H1 (cell line): ENCODE data around the gene GATD1. TPM values are rescaled to one million over a fixed set of nuclear protein-coding genes. Genes with fewer than 3 reads are reported as not detected.

Experiments
- ATF3 ChIP-seq: IDR thresholded peaks from 2 replicates; pipeline ENCODE4 v1.6.1; 2011; ENCODE audit warnings: low read depth, mild to moderate bottlenecking, low read length; ENCODE audit not compliant: insufficient read depth
- BCL11A ChIP-seq, 2 experiments: IDR thresholded peaks; one replicate each; pipeline ENCODE4 v1.6.1; 2011; ENCODE audit warnings: low read depth in 2 of 2, low read length in 2 of 2, mild to moderate bottlenecking in 2 of 2
- CBX8 ChIP-seq: fragments of 300-800, 300-1000 bp; sonication (generic); IDR thresholded peaks from 2 replicates; pipeline ENCODE4 v1.7.1; 2016; ENCODE audit warnings: low read depth, low read length, borderline replicate concordance
- CEBPB ChIP-seq: IDR thresholded peaks from 2 replicates; pipeline ENCODE4 v1.6.1; 2012; ENCODE audit warnings: low read depth, low read length
- CHD1 ChIP-seq: IDR thresholded peaks from 2 replicates; pipeline ENCODE4 v1.6.1; 2012; ENCODE audit warnings: low read depth, low read length, improper control_type of control experiment
- CHD2 ChIP-seq: IDR thresholded peaks from 2 replicates; pipeline ENCODE4 v1.6.1; 2012; ENCODE audit warnings: low read length, improper control_type of control experiment
- E2F6 ChIP-seq: IDR thresholded peaks from 2 replicates; pipeline ENCODE4 v1.6.1; 2012; ENCODE audit warnings: inconsistent platforms
- EZH2 ChIP-seq: fragments of 200-600 bp; sonication (generic); IDR thresholded peaks from 2 replicates; pipeline ENCODE4 v1.7.1; 2012; ENCODE audit warnings: low read depth, mild to moderate bottlenecking, moderate library complexity, low read length, inconsistent platforms; ENCODE audit not compliant: severe bottlenecking
- JUND ChIP-seq: IDR thresholded peaks from 2 replicates; pipeline ENCODE4 v1.6.1; 2011; ENCODE audit warnings: mild to moderate bottlenecking, improper control_type of control experiment, low read length
- KDM5A ChIP-seq: fragments of 200-600 bp; IDR thresholded peaks from 2 replicates; pipeline ENCODE4 v1.7.1; 2012; ENCODE audit warnings: mild to moderate bottlenecking, low read length, inconsistent platforms, mixed read lengths
- MAFK ChIP-seq: IDR thresholded peaks from 2 replicates; pipeline ENCODE4 v1.6.1; 2012; ENCODE audit warnings: low read depth, mild to moderate bottlenecking, improper control_type of control experiment, low read length
- NANOG ChIP-seq: IDR thresholded peaks from 2 replicates; pipeline ENCODE4 v1.6.1; 2011; ENCODE audit warnings: low read length, low read depth, mild to moderate bottlenecking, inconsistent platforms; ENCODE audit not compliant: insufficient read depth, poor library complexity, severe bottlenecking
- PHF8 ChIP-seq: fragments of 200-600 bp; sonication (generic); conservative IDR thresholded peaks from 2 replicates; pipeline ENCODE4 v1.7.1; 2012; ENCODE audit warnings: low read depth, mild to moderate bottlenecking, inconsistent platforms, low read length, moderate library complexity
- POLR2A ChIP-seq, 2 experiments: IDR thresholded peaks; 1 replicate in 1 of 2; 2 replicates in 1 of 2; pipeline ENCODE4 v1.6.1; 2011; ENCODE audit warnings: low read depth in 2 of 2, low read length in 2 of 2, mild to moderate bottlenecking in 2 of 2; ENCODE audit errors: control extremely low read depth in 1 of 2
- POLR2AphosphoS5 ChIP-seq: IDR thresholded peaks from 2 replicates; pipeline ENCODE4 v1.6.1; 2011; ENCODE audit warnings: low read depth, low read length
- RAD21 ChIP-seq, 2 experiments: IDR thresholded peaks in 1 of 2; conservative IDR thresholded peaks in 1 of 2; 2 replicates each; pipeline ENCODE4 v1.6.1; 2011; ENCODE audit warnings: low read depth in 2 of 2, low read length in 2 of 2, improper control_type of control experiment in 1 of 2, inconsistent platforms in 1 of 2, mild to moderate bottlenecking in 1 of 2, moderate library complexity in 1 of 2
- SP1 ChIP-seq: IDR thresholded peaks from 2 replicates; pipeline ENCODE4 v1.6.1; 2011; ENCODE audit warnings: low read depth, low read length
- SP4 ChIP-seq: IDR thresholded peaks from 2 replicates; pipeline ENCODE4 v1.6.1; 2012; ENCODE audit warnings: low read length, inconsistent platforms
- SUZ12 ChIP-seq: fragments of 200-600 bp; sonication (generic); IDR thresholded peaks from 2 replicates; pipeline ENCODE4 v1.6.1; 2012; ENCODE audit warnings: mild to moderate bottlenecking, inconsistent platforms, low read length, moderate library complexity, mixed read lengths
- TAF7 ChIP-seq: optimal IDR thresholded peaks from 2 replicates; pipeline ENCODE3; 2011; ENCODE audit warnings: low read depth, mild to moderate bottlenecking, inconsistent platforms, low read length, moderate library complexity, borderline replicate concordance
- ZNF274 ChIP-seq: IDR thresholded peaks from 2 replicates; pipeline ENCODE4 v1.7.0; 2012; ENCODE audit warnings: low read length, borderline replicate concordance; ENCODE audit errors: extremely low read depth
- polyA plus RNA-seq, 7 experiments: library from polyadenylated mRNA; depleted of rRNA in 3 of 7; stranded (reverse) in 5 of 7; unstranded in 2 of 7; fragments of >200 nt in 5 of 7; fragments of 200-250 nt in 2 of 7; gene quantifications; 1 replicate in 5 of 7; 2 replicates in 1 of 7; 4 replicates in 1 of 7; pipeline versions ENCODE4 v1.2.1 to v1.2.3, GENCODE V29; 2011 to 2013; ENCODE audit warnings: missing spikeins in 2 of 7, mixed read lengths in 2 of 7
- total RNA-seq: library from RNA; stranded (reverse); fragmentation: NEBNext Ultra II Directional; extraction: Animal tissue kit (Norgen Biotek cat#: 25700); gene quantifications from 2 replicates; pipeline ENCODE4 v1.2.1, GENCODE V29; 2021
- TF ChIP-seq, protein P1 (sequence below), 3 experiments: IDR thresholded peaks; 1 replicate in 2 of 3; 2 replicates in 1 of 3; pipeline versions ENCODE4 v1.5.1 to v1.6.1; 2011; ENCODE audit warnings: low read length in 3 of 3, mild to moderate bottlenecking in 3 of 3, inconsistent platforms in 2 of 3, low read depth in 1 of 3, moderate library complexity in 1 of 3; ENCODE audit not compliant: insufficient read depth in 1 of 3; ENCODE audit errors: control extremely low read depth in 1 of 3

GATD1 gene
- total and polyA plus RNA-seq, 2 of the 8 experiments (the other 6 are each of a cell fraction or from before 2014, with no cell fraction given), result 47.5 to 54.8 TPM

- TF ChIP-seq, protein P1, sequence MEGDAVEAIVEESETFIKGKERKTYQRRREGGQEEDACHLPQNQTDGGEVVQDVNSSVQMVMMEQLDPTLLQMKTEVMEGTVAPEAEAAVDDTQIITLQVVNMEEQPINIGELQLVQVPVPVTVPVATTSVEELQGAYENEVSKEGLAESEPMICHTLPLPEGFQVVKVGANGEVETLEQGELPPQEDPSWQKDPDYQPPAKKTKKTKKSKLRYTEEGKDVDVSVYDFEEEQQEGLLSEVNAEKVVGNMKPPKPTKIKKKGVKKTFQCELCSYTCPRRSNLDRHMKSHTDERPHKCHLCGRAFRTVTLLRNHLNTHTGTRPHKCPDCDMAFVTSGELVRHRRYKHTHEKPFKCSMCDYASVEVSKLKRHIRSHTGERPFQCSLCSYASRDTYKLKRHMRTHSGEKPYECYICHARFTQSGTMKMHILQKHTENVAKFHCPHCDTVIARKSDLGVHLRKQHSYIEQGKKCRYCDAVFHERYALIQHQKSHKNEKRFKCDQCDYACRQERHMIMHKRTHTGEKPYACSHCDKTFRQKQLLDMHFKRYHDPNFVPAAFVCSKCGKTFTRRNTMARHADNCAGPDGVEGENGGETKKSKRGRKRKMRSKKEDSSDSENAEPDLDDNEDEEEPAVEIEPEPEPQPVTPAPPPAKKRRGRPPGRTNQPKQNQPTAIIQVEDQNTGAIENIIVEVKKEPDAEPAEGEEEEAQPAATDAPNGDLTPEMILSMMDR (IDR thresholded peaks at IDR 0.05; ENCODE audit: control extremely low read depth in 1 of 3, insufficient read depth in 1 of 3, low read depth in 1 of 3, low read length in 3 of 3), result peak in 2 of 3 experiments; percentile 85 to 97; a peak in 3 of 4 replicates
- TF ChIP-seq POLR2A (IDR thresholded peaks at IDR 0.05; ENCODE audit: control extremely low read depth in 1 of 2, low read depth in 2 of 2, low read length in 2 of 2) (peak in 1 of 2 experiments; percentile 53; a peak in 2 of 3 replicates), RAD21 (IDR thresholded peaks at IDR 0.05 in 1 of 2, conservative IDR thresholded peaks at IDR 0.05 in 1 of 2; ENCODE audit: low read depth in 2 of 2, low read length in 2 of 2) (peak; percentile 68 to 71), POLR2AphosphoS5 (peak; percentile 48; the same call in 1 of the 2 replicates), MAFK (no peak), SP1 (0 out of 2 replicates have a peak, but pooled peaks have one; percentile 42), CBX8 (no peak), CHD2 (no peak), CEBPB (no peak), KDM5A (no peak), JUND (peak; percentile 41; the same call in 1 of the 2 replicates), ZNF274 (no peak), E2F6 (peak; percentile 77), SP4 (no peak), ATF3 (no peak), NANOG (no peak), SUZ12 (no peak), TAF7 (no peak), CHD1 (no peak), EZH2 (no peak), PHF8 (no peak), BCL11A (IDR thresholded peaks at IDR 0.05; ENCODE audit: low read depth in 2 of 2, low read length in 2 of 2) (no peak)
Observed at GRCh38 chr11:783581-784015, 6.3 kb upstream of the GATD1 start (continued).
